SJSA1 (cell line): ENCODE data around the gene OLFML3. TPM values are rescaled to one million over a fixed set of nuclear protein-coding genes. Genes with fewer than 3 reads are reported as not detected.

Source experiments
- total RNA-seq: library from RNA; depleted of rRNA; stranded (reverse); fragments of >200 nt; shearing (Covaris generic); gene quantifications from 2 replicates; pipeline ENCODE4 v1.2.3, GENCODE V29; 2014; rRNA removed

OLFML3 gene
- total RNA-seq, 1 experiment from 2014 or later = 58.2 TPM

Other genes with a start within 250 kb of the OLFML3 start
- 38.3 and 42.4 TPM in 2 replicates for gene PHTF1, start 220.0 kb upstream of the OLFML3 start, total RNA-seq
- gene RSBN1, start 167.0 kb upstream of the OLFML3 start, total RNA-seq = 6.7 and 7.7 TPM in 2 replicates
- 0.72 and 1.5 TPM in 2 replicates for gene PTPN22, start 107.8 kb upstream of the OLFML3 start, total RNA-seq
- gene BCL2L15, start 91.9 kb upstream of the OLFML3 start, total RNA-seq = 0.03 and 0.13 TPM in 2 replicates
- 17.3 and 23.4 TPM in 2 replicates for gene AP4B1, start 74.7 kb upstream of the OLFML3 start, total RNA-seq
- 8.5 and 14.8 TPM in 2 replicates for gene DCLRE1B, start 74.1 kb upstream of the OLFML3 start, total RNA-seq
- gene HIPK1, start 50.1 kb upstream of the OLFML3 start, total RNA-seq = 28.4 and 42.0 TPM in 2 replicates
- gene SYT6, start 174.4 kb downstream of the OLFML3 start, total RNA-seq = not detected in 2 replicates